ENCODE measurements around the gene WDR44.
"Not testable (repeated sequence)": the region's sequence is repeated elsewhere in the genome, so short reads cannot be mapped to it uniquely, and the experiment has no call there.

WDR44 gene

DNA sequence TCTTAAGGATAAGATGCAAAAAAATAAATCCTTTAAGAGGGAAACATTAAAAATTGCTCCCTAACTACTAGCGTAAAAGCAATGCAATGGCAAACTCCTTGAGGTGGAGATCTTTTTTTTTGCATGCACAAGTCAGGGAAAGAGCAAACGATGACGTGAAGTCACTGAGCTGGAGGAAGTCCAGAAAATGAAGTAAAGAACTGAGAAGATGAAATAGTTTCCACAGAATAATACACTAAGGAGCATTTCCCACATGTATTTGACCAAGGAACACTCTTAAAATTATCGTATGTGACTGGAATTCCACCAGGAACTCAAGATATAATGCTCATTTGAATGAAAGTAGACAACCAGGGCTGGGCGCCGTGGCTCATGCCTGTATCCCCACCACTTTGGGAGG is 128.7 kb downstream of the WDR44 start:
- TF ChIP-seq, protein P1, sequence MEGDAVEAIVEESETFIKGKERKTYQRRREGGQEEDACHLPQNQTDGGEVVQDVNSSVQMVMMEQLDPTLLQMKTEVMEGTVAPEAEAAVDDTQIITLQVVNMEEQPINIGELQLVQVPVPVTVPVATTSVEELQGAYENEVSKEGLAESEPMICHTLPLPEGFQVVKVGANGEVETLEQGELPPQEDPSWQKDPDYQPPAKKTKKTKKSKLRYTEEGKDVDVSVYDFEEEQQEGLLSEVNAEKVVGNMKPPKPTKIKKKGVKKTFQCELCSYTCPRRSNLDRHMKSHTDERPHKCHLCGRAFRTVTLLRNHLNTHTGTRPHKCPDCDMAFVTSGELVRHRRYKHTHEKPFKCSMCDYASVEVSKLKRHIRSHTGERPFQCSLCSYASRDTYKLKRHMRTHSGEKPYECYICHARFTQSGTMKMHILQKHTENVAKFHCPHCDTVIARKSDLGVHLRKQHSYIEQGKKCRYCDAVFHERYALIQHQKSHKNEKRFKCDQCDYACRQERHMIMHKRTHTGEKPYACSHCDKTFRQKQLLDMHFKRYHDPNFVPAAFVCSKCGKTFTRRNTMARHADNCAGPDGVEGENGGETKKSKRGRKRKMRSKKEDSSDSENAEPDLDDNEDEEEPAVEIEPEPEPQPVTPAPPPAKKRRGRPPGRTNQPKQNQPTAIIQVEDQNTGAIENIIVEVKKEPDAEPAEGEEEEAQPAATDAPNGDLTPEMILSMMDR (IDR thresholded peaks at IDR 0.05; ENCODE audit: borderline replicate concordance, control extremely low read depth, extremely low read depth, insufficient read depth, missing control alignments) = no peak
- no peak for DNase-seq (ENCODE audit: low spot score)
- in situ Hi-C loops (cut with MboI; ENCODE audit: low sequenced_read_pairs, unreplicated experiment) = loop anchor here (10.0 kb wide), 1 partner anchor 340 kb away; no protein-coding TSS in a partner anchor

DNA sequence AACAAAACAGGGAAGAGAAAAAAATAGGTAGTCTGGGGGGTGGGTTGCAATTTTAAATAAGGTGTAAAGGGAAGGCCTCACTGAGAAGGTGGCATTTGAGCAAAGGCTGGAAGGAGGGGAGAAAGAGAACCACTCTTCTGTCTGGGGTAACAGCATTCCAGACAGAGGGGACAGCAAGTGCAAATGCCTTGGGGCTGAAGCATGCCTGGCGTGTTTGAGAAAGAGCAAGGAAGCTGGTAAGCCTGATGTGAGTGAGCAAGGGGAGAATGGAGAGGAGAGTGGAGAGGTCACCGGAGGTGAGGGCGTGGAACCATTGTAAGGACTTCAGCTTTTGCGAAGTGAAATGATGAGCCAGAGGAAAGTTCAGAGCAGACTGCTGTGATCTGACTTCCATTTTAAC is 130.0 kb downstream of the WDR44 start:
- no peak for DNase-seq (ENCODE audit: low spot score)
- in situ Hi-C loops (cut with MboI; ENCODE audit: low sequenced_read_pairs, unreplicated experiment) = loop anchor here (10.0 kb wide), 1 partner anchor 339 kb away; no protein-coding TSS in a partner anchor
- TF ChIP-seq, protein P1 (IDR thresholded peaks at IDR 0.05; ENCODE audit: borderline replicate concordance, control extremely low read depth, extremely low read depth, insufficient read depth, missing control alignments) = no peak

DNA sequence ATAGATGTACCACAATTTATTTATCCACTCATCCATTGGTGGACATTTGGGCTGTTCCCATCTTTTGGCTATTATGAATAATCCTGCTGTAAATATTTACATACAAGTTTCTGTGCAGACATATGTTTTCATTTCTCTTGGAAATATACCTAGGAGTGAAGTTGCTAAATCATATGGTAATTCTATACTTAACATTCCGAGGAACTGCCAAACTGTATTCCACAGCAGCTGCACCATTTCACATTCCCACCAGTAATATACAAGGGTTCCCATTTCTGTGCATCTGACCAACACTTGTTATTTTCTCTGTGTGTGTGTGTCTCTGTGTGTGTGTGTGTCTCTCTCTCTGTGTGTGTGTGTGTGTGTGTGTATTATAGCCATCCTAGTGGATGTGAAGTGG is 134.3 kb downstream of the WDR44 start:
- TF ChIP-seq, protein P1 (IDR thresholded peaks at IDR 0.05; ENCODE audit: borderline replicate concordance, control extremely low read depth, extremely low read depth, insufficient read depth, missing control alignments) = no peak
- in situ Hi-C loops (cut with MboI; ENCODE audit: low sequenced_read_pairs, unreplicated experiment) = no loop called here
- no peak for DNase-seq (ENCODE audit: low spot score)

DNA sequence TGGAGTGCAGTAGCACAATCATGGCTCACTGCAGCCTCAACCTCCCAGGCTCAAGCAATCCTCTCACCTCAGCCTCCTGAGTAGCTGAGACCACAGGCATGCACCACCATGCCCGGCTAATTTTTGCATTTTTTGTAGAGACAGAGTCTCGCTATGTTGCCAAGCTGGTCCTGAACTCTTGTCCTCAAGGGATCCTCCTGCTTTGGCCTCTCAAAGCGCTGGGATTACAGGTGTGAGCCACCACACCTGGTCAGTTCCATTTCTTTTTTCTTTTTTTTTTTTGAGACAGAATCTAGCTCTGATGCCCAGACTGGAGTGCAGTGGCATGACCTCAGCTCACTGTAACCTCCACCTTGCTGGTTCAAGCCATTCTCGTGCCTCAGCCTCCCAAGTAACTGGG is 136.5 kb downstream of the WDR44 start:
- in situ Hi-C loops (cut with MboI; ENCODE audit: low sequenced_read_pairs, unreplicated experiment); DNase-seq (ENCODE audit: low spot score): not testable (repeated sequence)

DNA sequence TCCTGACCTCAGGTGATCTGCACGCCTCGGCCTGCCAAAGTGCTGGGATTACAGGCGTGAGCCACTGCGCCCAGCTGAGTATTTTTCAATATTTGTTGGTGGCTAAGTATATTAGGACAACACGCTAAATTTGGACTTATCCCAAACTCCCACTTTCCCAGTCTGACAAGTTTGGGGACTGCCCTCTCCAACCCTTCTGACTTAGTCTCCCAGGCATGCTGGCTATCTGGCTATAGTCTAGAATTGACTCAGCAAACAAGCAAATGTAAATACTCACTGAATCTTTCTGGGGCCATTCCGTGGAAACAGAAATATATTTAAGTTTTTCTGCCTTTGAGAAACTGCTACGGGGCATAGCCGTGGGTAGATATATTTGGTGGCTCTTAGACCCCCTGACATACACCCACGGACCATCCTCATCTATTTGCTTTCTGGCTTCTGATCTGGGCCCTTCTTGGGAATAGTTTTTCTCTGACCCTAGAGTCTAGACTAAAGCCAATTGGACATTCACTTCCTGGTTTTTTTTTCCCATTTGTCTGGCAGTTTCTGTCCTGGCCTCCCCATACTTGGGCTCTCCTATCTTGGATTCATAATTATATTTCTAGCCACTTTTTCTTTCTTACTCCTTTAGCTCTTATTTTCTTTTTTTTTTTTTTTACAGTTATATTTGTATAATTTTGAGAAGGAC is 138.5 kb downstream of the WDR44 start:
- TF ChIP-seq, protein P1 (IDR thresholded peaks at IDR 0.05; ENCODE audit: borderline replicate concordance, control extremely low read depth, extremely low read depth, insufficient read depth, missing control alignments) = no peak
- in situ Hi-C loops (cut with MboI; ENCODE audit: low sequenced_read_pairs, unreplicated experiment) = no loop called here
- DNase-seq (ENCODE audit: low spot score) = no peak

DNA sequence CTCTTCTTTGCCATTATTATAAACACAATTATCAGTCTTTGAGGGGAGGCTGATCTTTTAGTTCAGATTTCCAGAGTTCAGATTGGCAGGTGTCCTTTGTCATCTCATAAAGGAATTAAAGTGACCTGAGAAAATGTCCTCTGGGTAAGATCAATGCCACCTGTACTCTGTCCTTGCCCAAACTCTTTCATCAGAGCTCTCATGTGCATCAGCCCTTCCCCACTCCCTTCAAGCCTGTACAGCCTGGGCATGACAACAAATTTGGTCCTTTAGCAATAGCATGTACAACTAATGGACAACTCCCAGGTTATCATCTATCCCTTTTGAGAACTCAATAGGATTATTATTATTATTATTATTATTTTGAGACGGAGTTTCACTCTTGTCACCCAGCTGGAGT is 140.8 kb downstream of the WDR44 start:
- in situ Hi-C loops (cut with MboI; ENCODE audit: low sequenced_read_pairs, unreplicated experiment) = not testable (repeated sequence)

DNA sequence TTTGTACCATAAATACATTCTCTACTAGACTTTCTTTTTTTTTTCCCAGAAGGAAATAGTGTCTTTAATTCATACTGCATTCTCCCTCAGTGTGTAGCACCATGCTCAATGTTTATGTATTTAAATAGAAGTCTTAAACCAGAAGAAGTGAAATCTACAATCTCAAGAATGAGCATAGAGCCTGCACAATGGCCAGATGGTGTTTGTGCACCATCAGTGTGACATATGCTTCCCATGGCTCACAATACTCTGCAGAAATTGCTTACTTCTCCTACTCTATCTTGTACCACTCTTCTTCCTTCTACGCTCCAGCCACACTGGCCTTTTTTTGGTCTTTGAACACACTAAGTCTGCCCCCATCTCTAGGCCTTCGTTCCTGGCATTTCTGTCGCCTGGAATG is 147.1 kb downstream of the WDR44 start:
- in situ Hi-C loops (cut with MboI; ENCODE audit: low sequenced_read_pairs, unreplicated experiment) = no loop called here
- TF ChIP-seq, protein P1 (IDR thresholded peaks at IDR 0.05; ENCODE audit: borderline replicate concordance, control extremely low read depth, extremely low read depth, insufficient read depth, missing control alignments) = no peak
- DNase-seq (ENCODE audit: low spot score) = no peak

More for the DNA sequence above, 140.8 kb downstream of the WDR44 start:
- DNase-seq (ENCODE audit: low spot score) = not testable (repeated sequence)
